Tibial nerve (tissue), 3 donors: ENCODE results near the gene CNDP1.

Experiments
- POLR2A ChIP-seq, 2 donors: fragments of 450-650 bp; IDR thresholded peaks; one replicate each; pipeline ENCODE4 v1.6.1; 2017; ENCODE audit warnings: antibody characterized with exemption in 2 of 2, mild to moderate bottlenecking in 2 of 2, moderate library complexity in 2 of 2
- TF ChIP-seq, protein P1 (sequence below), 5 experiments: fragments of 200-600 bp in 3 of 5; fragments of 450-650 bp in 2 of 5; sonication (generic) in 3 of 5; IDR thresholded peaks; one replicate each; pipeline ENCODE4 v1.5.1; 2016 to 2019; ENCODE audit warnings: antibody characterized with exemption in 5 of 5, mild to moderate bottlenecking in 3 of 5, moderate library complexity in 2 of 5

DNA sequence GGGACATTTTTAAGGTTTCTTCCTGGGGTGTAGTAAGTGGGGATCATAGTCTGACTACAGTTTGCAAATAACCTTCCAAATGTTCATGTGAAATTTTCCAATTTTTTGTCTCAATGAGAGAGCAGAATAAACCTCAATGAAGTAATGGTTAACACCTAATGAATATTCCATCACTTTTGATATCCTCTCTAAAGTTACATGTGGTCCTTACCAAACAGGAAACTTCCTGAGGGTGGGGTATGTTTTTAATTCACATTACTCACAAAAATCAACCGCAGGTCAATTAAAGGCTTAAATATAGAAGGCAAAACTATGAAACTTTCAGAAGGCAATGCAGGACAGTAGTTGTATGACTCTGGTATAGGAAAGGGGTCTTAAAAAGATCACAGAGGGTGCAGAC is 76.6 kb downstream of the CNDP1 start:
- TF ChIP-seq, protein P1, sequence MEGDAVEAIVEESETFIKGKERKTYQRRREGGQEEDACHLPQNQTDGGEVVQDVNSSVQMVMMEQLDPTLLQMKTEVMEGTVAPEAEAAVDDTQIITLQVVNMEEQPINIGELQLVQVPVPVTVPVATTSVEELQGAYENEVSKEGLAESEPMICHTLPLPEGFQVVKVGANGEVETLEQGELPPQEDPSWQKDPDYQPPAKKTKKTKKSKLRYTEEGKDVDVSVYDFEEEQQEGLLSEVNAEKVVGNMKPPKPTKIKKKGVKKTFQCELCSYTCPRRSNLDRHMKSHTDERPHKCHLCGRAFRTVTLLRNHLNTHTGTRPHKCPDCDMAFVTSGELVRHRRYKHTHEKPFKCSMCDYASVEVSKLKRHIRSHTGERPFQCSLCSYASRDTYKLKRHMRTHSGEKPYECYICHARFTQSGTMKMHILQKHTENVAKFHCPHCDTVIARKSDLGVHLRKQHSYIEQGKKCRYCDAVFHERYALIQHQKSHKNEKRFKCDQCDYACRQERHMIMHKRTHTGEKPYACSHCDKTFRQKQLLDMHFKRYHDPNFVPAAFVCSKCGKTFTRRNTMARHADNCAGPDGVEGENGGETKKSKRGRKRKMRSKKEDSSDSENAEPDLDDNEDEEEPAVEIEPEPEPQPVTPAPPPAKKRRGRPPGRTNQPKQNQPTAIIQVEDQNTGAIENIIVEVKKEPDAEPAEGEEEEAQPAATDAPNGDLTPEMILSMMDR (IDR thresholded peaks at IDR 0.05): no peak
- TF ChIP-seq POLR2A (IDR thresholded peaks at IDR 0.05): no peak
